Stimulated activated CD8-positive, alpha-beta memory T cell treated with anti-CD3 and anti-CD28 coated beads, Interleukin-15, amount 100 ng/mL, for 24 hours (primary cell): ENCODE measurements around the gene UNC45B.
"Not testable (repeated sequence)": the region's sequence is repeated elsewhere in the genome, so short reads cannot be mapped to it uniquely, and the experiment has no call there.

Experiments used
- DNase-seq: peaks from one replicate; pipeline ENCODE4 v3.0.0-alpha.2; 2020; ENCODE audit warnings: low read depth

The UNC45B gene

DNA sequence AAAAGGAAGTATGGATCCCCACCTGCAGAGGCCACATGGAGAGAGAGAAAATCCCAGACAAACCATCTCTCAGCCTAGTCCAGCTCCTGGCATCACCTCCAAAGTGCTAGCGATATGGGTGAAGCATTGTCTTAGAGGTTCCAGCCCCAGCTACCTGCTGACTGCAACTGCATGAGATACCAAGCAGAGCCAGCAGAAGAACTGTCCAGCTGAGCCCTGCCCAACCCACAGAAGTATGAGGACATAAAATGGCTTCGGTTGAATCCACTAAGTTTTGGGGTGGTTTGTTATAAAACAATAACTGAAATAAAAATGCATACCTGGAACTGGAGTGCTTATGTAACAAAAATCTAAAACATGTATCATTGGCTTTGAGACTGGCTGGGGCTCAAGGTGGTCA is 74.8 kb downstream of the UNC45B start:
- no peak for DNase-seq

DNA sequence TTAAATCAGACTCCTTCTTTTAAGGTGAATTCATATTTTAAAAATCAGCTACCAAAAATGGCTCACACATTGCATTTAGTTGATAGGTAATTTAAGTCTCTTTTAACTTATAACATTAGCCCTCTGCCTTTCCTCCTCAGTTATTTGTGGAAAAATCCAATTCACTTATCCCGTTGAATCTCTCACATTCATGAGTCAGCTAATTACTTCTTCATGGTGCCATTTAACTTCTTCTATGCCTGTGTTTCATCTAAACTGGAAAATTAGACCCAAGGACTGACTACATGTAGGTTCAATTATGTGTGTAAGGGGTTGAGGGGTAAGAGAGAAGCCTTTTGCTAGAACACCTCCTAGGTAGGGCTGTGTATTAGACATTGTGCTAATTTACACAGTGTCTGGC is 76.8 kb downstream of the UNC45B start:
- no peak for DNase-seq

DNA sequence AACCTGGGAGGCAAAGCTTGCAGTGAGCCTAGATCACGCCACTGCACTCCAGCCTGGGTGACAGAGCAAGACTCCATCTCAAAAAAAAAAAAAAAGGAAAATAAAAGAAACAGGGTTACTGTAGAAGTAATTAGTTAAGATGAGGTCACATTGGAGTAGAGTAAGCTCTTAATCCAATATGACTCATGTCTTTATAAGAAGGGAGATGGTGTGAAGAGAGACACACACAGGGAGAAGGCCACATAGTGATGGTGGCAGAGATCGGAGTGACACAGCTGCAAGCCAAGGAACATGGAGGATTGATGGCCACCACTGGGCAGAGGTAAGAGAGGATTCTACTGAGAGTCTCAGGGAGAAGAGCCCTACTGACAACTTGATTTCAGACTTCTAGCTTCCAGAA is 79.9 kb downstream of the UNC45B start:
- no peak for DNase-seq

- no peak for DNase-seq
Measured at GRCh38 chr17:35229638-35230037, 82.0 kb downstream of the UNC45B start.

- not testable (repeated sequence) for DNase-seq
Measured at GRCh38 chr17:35234315-35234714, 86.7 kb downstream of the UNC45B start.

DNA sequence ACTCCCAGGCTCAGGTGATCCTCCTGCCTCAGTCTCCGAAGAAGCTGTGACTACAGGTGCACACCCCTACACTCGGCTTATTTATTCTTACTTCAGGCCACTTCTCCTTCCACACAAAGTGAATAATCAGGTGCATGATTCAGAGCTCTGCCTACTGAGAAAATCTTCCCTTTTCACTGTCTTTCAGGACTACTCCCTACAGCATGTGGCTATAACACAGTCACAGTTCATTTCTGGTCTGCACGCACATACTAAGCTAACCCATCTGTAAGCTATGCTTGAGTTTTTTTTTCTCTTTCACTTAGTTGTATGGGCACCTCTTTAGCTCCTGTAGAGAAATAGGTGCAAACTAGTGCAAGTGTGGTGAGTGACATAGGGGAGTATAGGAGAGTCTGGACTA is 87.7 kb downstream of the UNC45B start:
- no peak for DNase-seq

- no peak for DNase-seq
Measured at GRCh38 chr17:35235917-35236316, 88.3 kb downstream of the UNC45B start.

GRCh38 chr17:35236821-35237220 is 89.2 kb downstream of the UNC45B start:
- no peak for DNase-seq

DNA sequence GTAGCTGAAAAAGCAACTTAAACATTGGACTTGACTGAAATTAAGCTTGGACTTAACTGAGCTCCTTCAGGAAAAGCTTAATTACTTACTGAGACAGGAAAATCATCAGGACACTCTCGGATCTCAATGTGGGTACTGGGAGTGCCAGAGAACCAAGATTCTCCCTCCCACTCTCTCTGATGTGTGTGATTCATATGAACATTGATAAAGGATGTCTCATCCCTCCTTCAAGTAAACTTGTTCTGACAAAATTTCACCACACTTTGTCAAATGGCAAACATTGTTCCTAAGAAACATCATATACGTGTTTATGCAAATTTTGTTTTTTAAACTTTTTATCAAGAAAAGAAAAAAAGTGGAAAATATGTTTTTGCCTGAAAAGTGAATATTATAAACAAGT is 91.2 kb downstream of the UNC45B start:
- DNase-seq = no peak
